ENCODE measurements around the gene AOPEP.
"Not testable (repeated sequence)": the region's sequence is repeated elsewhere in the genome, so short reads cannot be mapped to it uniquely, and the experiment has no call there.

Gene AOPEP

DNA sequence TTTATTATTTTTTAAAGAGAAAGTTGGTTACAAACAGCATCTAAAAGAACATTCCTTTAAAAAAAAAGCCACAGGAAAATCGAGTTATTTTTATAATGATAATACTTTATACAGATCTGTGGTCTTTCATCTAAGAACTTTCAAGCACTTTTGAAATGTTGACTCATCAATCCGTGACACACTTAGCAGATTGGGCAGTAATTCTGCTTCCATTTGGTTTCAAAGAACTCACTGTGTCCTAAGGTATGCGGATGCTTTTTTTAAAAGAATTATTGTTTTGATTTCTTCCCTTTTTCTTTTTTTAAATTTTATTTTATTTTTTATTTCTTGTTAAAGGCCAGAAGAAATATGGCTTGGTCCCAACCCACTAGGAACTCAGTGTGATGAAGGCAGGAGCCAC, 147.8 kb downstream of the AOPEP start:
- Histone ChIP-seq H3K9me2 (replicated peaks; ENCODE audit: insufficient read depth, low read length) (no peaks in the 10 kb centered on the region), H2AFZ (ENCODE audit: low read length) (no peak overlapping the region), H3F3A (ENCODE audit: insufficient read depth, low read length) (peaks cover 9% of the 10 kb centered on the region), H3K27me3 (replicated peaks; ENCODE audit: insufficient read depth, low read length) (no peaks in the 10 kb centered on the region), H3K9ac (ENCODE audit: low read length) (no peak overlapping the region), H3K4me1 (ENCODE audit: low read length) (peaks cover 29% of the 10 kb centered on the region), H4K20me1 (ENCODE audit: insufficient read depth, low read length) (no peaks in the 10 kb centered on the region), H3K27ac (ENCODE audit: low read length) (no peak overlapping the region), H3K4me2 (ENCODE audit: low read depth, low read length) (no peak overlapping the region), H3K79me2 (ENCODE audit: low read length) (no peaks in the 10 kb centered on the region), H3K4me3 (ENCODE audit: low read length) (no peak overlapping the region), H3K36me3 (replicated peaks; ENCODE audit: insufficient read depth, low read length) (no peaks in the 10 kb centered on the region), H3K9me3 (replicated peaks; ENCODE audit: insufficient read depth, low read length) (no peaks in the 10 kb centered on the region)
- TF ChIP-seq, protein P1, sequence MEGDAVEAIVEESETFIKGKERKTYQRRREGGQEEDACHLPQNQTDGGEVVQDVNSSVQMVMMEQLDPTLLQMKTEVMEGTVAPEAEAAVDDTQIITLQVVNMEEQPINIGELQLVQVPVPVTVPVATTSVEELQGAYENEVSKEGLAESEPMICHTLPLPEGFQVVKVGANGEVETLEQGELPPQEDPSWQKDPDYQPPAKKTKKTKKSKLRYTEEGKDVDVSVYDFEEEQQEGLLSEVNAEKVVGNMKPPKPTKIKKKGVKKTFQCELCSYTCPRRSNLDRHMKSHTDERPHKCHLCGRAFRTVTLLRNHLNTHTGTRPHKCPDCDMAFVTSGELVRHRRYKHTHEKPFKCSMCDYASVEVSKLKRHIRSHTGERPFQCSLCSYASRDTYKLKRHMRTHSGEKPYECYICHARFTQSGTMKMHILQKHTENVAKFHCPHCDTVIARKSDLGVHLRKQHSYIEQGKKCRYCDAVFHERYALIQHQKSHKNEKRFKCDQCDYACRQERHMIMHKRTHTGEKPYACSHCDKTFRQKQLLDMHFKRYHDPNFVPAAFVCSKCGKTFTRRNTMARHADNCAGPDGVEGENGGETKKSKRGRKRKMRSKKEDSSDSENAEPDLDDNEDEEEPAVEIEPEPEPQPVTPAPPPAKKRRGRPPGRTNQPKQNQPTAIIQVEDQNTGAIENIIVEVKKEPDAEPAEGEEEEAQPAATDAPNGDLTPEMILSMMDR (IDR thresholded peaks at IDR 0.05; ENCODE audit: low read length), result no peak
- TF ChIP-seq EZH2 (optimal IDR thresholded peaks at IDR 0.05; ENCODE audit: low read depth, low read length), result no peak
- no peak for DNase-seq

DNA sequence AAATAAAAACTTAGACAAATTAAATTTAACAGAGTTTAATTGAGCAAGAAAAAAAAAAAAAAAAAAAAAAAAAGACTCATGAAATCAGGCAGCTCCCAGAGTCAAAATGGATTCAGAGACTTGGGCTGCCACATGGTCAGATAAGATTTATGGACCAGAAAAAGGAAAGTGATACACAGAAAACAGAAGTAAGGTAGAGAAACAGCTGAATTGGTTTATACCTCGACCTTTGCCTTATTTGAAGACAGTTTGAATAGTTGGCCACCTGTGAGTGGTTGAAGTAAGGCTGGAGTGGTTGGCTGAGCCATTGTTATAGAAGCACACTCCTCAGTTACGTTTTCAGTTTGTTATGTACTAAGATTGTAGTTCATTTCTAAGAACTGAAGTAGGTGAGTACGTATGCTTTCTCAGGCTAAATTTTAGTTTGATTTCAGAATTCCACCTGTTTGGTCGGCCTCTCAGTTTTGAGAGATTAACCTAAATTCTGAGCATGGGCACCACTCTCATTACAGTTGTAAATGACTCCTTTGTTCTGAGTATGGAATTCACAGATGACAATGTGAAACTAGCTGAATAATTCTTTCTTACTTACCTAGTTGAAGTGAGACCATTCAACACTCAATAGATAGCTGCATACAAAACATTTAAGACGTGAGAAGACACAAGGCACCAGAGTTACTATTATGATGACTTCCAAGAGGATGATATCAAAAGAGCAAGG, 149.0 kb downstream of the AOPEP start:
- H3K9ac ChIP-seq (ENCODE audit: low read length), result peak overlapping the region; percentile 32
- H4K20me1 ChIP-seq (ENCODE audit: insufficient read depth, low read length), result no peaks in the 10 kb centered on the region
- H3K4me2 ChIP-seq (ENCODE audit: low read depth, low read length), result peak overlapping the region; percentile 79
- H3K27ac ChIP-seq (ENCODE audit: low read length), result peak overlapping the region; percentile 79
- no peaks in the 10 kb centered on the region for H3K36me3 ChIP-seq (replicated peaks; ENCODE audit: insufficient read depth, low read length)
- H3K27me3 ChIP-seq (replicated peaks; ENCODE audit: insufficient read depth, low read length), result no peaks in the 10 kb centered on the region
- no peak overlapping the region for H2AFZ ChIP-seq (ENCODE audit: low read length)
- H3F3A ChIP-seq (ENCODE audit: insufficient read depth, low read length), result peaks cover 9% of the 10 kb centered on the region
- DNase-seq, result peak; percentile 89
- H3K9me3 ChIP-seq (replicated peaks; ENCODE audit: insufficient read depth, low read length), result no peaks in the 10 kb centered on the region
- H3K4me1 ChIP-seq (ENCODE audit: low read length), result peaks cover 28% of the 10 kb centered on the region
- TF ChIP-seq EZH2 (optimal IDR thresholded peaks at IDR 0.05; ENCODE audit: low read depth, low read length) (no peak), EZH2phosphoT487 (IDR thresholded peaks at IDR 0.05; ENCODE audit: low read length) (no peak)
- TF ChIP-seq, protein P1 (IDR thresholded peaks at IDR 0.05; ENCODE audit: low read length), result no peak
- peak overlapping the region; percentile 28 for H3K4me3 ChIP-seq (ENCODE audit: low read length)
- H3K9me2 ChIP-seq (replicated peaks; ENCODE audit: insufficient read depth, low read length), result no peaks in the 10 kb centered on the region
- H3K79me2 ChIP-seq (ENCODE audit: low read length), result no peaks in the 10 kb centered on the region

DNA sequence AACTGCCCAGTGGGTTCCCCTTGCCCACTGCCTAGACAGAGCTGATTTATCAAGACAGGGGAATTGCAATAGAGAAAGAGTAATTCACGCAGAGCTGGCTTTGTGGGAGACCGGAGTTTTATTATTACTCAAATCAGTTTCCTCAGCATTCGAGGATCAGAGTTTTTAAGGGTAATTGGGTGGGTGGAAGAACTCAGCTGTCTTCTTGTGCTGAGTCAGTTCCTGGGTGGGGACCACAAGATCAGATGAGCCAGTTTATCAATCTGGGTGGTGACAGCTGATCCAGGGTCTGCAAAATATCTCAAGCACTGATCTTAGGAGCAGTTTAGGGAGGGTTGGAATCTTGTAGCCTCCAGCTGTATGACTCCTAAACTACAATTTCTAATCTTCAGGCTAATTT, 152.3 kb downstream of the AOPEP start:
- not testable (repeated sequence) for H3K9ac ChIP-seq (ENCODE audit: low read length); H3F3A ChIP-seq (ENCODE audit: insufficient read depth, low read length); H4K20me1 ChIP-seq (ENCODE audit: insufficient read depth, low read length); H3K79me2 ChIP-seq (ENCODE audit: low read length); H3K27me3 ChIP-seq (replicated peaks; ENCODE audit: insufficient read depth, low read length); H3K36me3 ChIP-seq (replicated peaks; ENCODE audit: insufficient read depth, low read length); DNase-seq; H3K9me2 ChIP-seq (replicated peaks; ENCODE audit: insufficient read depth, low read length); H3K4me2 ChIP-seq (ENCODE audit: low read depth, low read length); H2AFZ ChIP-seq (ENCODE audit: low read length); H3K27ac ChIP-seq (ENCODE audit: low read length); H3K4me3 ChIP-seq (ENCODE audit: low read length); H3K9me3 ChIP-seq (replicated peaks; ENCODE audit: insufficient read depth, low read length)
- peaks cover 16% of the 10 kb centered on the region for H3K4me1 ChIP-seq (ENCODE audit: low read length)

DNA sequence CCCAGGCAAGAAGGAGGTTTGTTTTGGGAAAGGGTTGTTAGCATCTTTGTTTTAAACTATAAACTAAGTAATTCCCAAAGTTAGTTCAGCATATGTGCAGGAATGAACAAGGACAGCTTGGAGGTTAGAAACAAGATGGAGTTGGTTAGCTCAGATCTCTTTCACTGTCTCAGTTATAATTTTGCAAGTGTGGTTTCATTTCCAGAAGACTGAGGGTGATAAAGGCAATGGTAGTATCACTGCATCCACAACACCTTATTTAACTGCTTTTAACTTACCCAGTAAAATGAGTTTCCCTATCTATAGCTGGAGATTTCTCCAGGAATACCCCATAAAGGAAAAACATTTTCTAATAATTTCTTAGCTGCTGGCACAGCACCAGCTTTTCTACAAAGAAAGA, 152.7 kb downstream of the AOPEP start:
- Histone ChIP-seq H3K27me3 (replicated peaks; ENCODE audit: insufficient read depth, low read length) (no peaks in the 10 kb centered on the region), H3K9ac (ENCODE audit: low read length) (no peak overlapping the region), H2AFZ (ENCODE audit: low read length) (no peak overlapping the region), H3K4me1 (ENCODE audit: low read length) (peaks cover 16% of the 10 kb centered on the region), H3K79me2 (ENCODE audit: low read length) (no peaks in the 10 kb centered on the region), H3K27ac (ENCODE audit: low read length) (no peak overlapping the region), H4K20me1 (ENCODE audit: insufficient read depth, low read length) (no peaks in the 10 kb centered on the region), H3K9me3 (replicated peaks; ENCODE audit: insufficient read depth, low read length) (no peaks in the 10 kb centered on the region), H3K4me3 (ENCODE audit: low read length) (no peak overlapping the region), H3K36me3 (replicated peaks; ENCODE audit: insufficient read depth, low read length) (no peaks in the 10 kb centered on the region), H3K4me2 (ENCODE audit: low read depth, low read length) (no peak overlapping the region), H3K9me2 (replicated peaks; ENCODE audit: insufficient read depth, low read length) (no peaks in the 10 kb centered on the region), H3F3A (ENCODE audit: insufficient read depth, low read length) (peaks cover 9% of the 10 kb centered on the region)
- no peak for TF ChIP-seq EZH2 (optimal IDR thresholded peaks at IDR 0.05; ENCODE audit: low read depth, low read length)
- TF ChIP-seq, protein P1 (IDR thresholded peaks at IDR 0.05; ENCODE audit: low read length), result no peak
- DNase-seq, result no peak

Data from MM.1S (cell line).